ENCODE results near the gene DOCK8. TPM values are rescaled to one million over a fixed set of nuclear protein-coding genes. Genes with fewer than 3 reads are reported as not detected.
"Not testable (repeated sequence)": the region's sequence is repeated elsewhere in the genome, so short reads cannot be mapped to it uniquely, and the experiment has no call there.

Gene DOCK8
- total RNA-seq, 4 donors from 2014 or later: 9.0 to 17.9 (median 13.6) TPM

GRCh38 chr9:404234-404633, 189.6 kb downstream of the DOCK8 start:
- 93 to 95% methylated on average over 3 of the region's 3 CpGs for WGBS, 2 donors
- H3K27me3 ChIP-seq: no peaks in the 10 kb centered on the region

DNA sequence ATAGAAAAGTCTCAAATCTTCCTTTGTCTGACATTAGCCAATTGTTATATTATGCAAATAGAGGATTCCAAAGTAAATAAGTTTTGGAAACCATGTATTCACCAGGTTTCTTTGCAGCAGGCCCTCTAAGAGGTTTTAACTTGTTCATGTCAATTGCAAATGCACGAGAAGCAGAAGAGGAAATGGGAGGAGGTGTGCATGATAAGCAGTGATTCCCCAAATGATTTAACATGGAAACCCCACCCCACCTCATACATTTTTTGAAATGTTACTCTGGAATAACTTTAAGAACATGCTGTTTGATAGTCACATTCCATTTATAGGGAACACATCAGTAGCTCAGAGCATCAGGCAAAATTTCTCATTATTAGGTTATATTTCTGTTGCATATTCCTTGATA, 190.7 kb downstream of the DOCK8 start:
- Histone ChIP-seq H3K27me3 (no peaks in the 10 kb centered on the region), H3K36me3 (peaks cover 0 to 6% (median 0%) of the 10 kb centered on the region in 3 donors), H3K9me3 (no peaks in the 10 kb centered on the region), H3K4me1 (no peaks in the 10 kb centered on the region), H3K27ac (no peak overlapping the region), H3K4me3 (no peak overlapping the region)
- DNase-seq (ENCODE audit: low spot score in 2 of 2): no peak
- TF ChIP-seq POLR2A (IDR thresholded peaks at IDR 0.05): no peak
- TF ChIP-seq CTCF (IDR thresholded peaks at IDR 0.05): no peak
- WGBS, 2 donors: 61 to 62% methylated on average over 1 of the region's 1 CpG

More at GRCh38 chr9:404234-404633, 189.6 kb downstream of the DOCK8 start:
- no peaks in the 10 kb centered on the region for H3K4me1 ChIP-seq
- peaks cover 0 to 6% (median 0%) of the 10 kb centered on the region in 3 donors for H3K36me3 ChIP-seq
- DNase-seq (ENCODE audit: low spot score in 2 of 2): no peak
- H3K4me3 ChIP-seq: no peak overlapping the region
- no peaks in the 10 kb centered on the region for H3K9me3 ChIP-seq
- H3K27ac ChIP-seq: no peak overlapping the region
- TF ChIP-seq POLR2A (IDR thresholded peaks at IDR 0.05) (no peak), CTCF (IDR thresholded peaks at IDR 0.05) (no peak), EP300 (IDR thresholded peaks at IDR 0.05) (no peak)

- Histone ChIP-seq H3K4me1 (no peaks in the 10 kb centered on the region), H3K9me3 (no peaks in the 10 kb centered on the region), H3K4me3 (no peak overlapping the region), H3K36me3 (peaks cover 0 to 6% (median 0%) of the 10 kb centered on the region in 3 donors), H3K27ac (no peak overlapping the region), H3K27me3 (no peaks in the 10 kb centered on the region)
- no peak for DNase-seq (ENCODE audit: low spot score in 2 of 2)
- TF ChIP-seq CTCF (IDR thresholded peaks at IDR 0.05) (peak in 1 of 5 experiments; percentile 21), EP300 (IDR thresholded peaks at IDR 0.05) (no peak)
- 93 to 95% methylated on average over 7 of the region's 7 CpGs for WGBS, 2 donors
Observed at GRCh38 chr9:406886-407654, 192.4 kb downstream of the DOCK8 start.

- DNase-seq (ENCODE audit: low spot score in 2 of 2); H3K36me3 ChIP-seq; H3K9me3 ChIP-seq; H3K4me1 ChIP-seq; H3K4me3 ChIP-seq; H3K27ac ChIP-seq; H3K27me3 ChIP-seq: not testable (repeated sequence)
- 88% methylated on average over 7 of the region's 7 CpGs for WGBS, 2 donors
Observed at GRCh38 chr9:409655-410054, 195.0 kb downstream of the DOCK8 start.

GRCh38 chr9:414595-414994, 199.9 kb downstream of the DOCK8 start:
- no peaks in the 10 kb centered on the region for H3K9me3 ChIP-seq
- H3K27me3 ChIP-seq: no peaks in the 10 kb centered on the region
- no peak for TF ChIP-seq EP300 (IDR thresholded peaks at IDR 0.05)
- no peak for TF ChIP-seq POLR2A (IDR thresholded peaks at IDR 0.05)
- no peak for TF ChIP-seq CTCF (IDR thresholded peaks at IDR 0.05)
- H3K4me3 ChIP-seq: no peak overlapping the region
- H3K36me3 ChIP-seq: peaks cover 0 to 6% (median 0%) of the 10 kb centered on the region in 3 donors
- no peak overlapping the region for H3K27ac ChIP-seq
- peaks cover 0 to 10% (median 2%) of the 10 kb centered on the region in 4 donors for H3K4me1 ChIP-seq
- WGBS, 2 donors: 73 to 83% methylated on average over 5 of the region's 5 CpGs
- no peak for DNase-seq (ENCODE audit: low spot score in 2 of 2)
